Measurements from ENCODE around the gene PPP4R1.

PPP4R1 gene

GRCh38 chr18:9507565-9508088, 106.7 kb downstream of the PPP4R1 start:
- H3K4me3 ChIP-seq (replicated peaks in 1 of 2; ENCODE audit: low read depth in 2 of 2, low read length in 2 of 2) = no peak overlapping the region
- DNase-seq (ENCODE audit: low read depth in 2 of 2) = no peak
- no peak for TF ChIP-seq CTCF (IDR thresholded peaks at IDR 0.05; ENCODE audit: low read depth, low read length)

GRCh38 chr18:9506046-9506792, 108.1 kb downstream of the PPP4R1 start:
- TF ChIP-seq CTCF (IDR thresholded peaks at IDR 0.05; ENCODE audit: low read depth, low read length) = no peak
- H3K4me3 ChIP-seq (replicated peaks in 1 of 2; ENCODE audit: low read depth in 2 of 2, low read length in 2 of 2) = no peak overlapping the region
- DNase-seq (ENCODE audit: low read depth in 2 of 2) = peak in 1 of 2 donors; percentile 32

Measured in cardiac fibroblast (primary cell).